ENCODE measurements around the gene FBXL22.
"Not testable (repeated sequence)": the region's sequence is repeated elsewhere in the genome, so short reads cannot be mapped to it uniquely, and the experiment has no call there.

The FBXL22 gene

GRCh38 chr15:63610209-63610841 is 13.1 kb downstream of the FBXL22 start:
- peak; percentile 84 for DNase-seq (ENCODE audit: low read depth)
- no peak overlapping the region for H3K4me3 ChIP-seq (ENCODE audit: low read depth, low read length)
- peak; percentile 85 for TF ChIP-seq CTCF (conservative IDR thresholded peaks at IDR 0.05; ENCODE audit: low read depth, low read length)

- no peak for TF ChIP-seq CTCF (conservative IDR thresholded peaks at IDR 0.05; ENCODE audit: low read depth, low read length)
- no peak for DNase-seq (ENCODE audit: low read depth)
- H3K4me3 ChIP-seq (ENCODE audit: low read depth, low read length) = no peak overlapping the region
Measured at GRCh38 chr15:63611177-63611576, 14.0 kb downstream of the FBXL22 start.

- TF ChIP-seq CTCF (conservative IDR thresholded peaks at IDR 0.05; ENCODE audit: low read depth, low read length) = no peak
- no peak overlapping the region for H3K4me3 ChIP-seq (ENCODE audit: low read depth, low read length)
- DNase-seq (ENCODE audit: low read depth) = no peak
Measured at GRCh38 chr15:63612300-63612699, 15.1 kb downstream of the FBXL22 start.

GRCh38 chr15:63615935-63616334 is 18.7 kb downstream of the FBXL22 start:
- no peak for TF ChIP-seq CTCF (conservative IDR thresholded peaks at IDR 0.05; ENCODE audit: low read depth, low read length)
- DNase-seq (ENCODE audit: low read depth) = no peak
- H3K4me3 ChIP-seq (ENCODE audit: low read depth, low read length) = no peak overlapping the region

GRCh38 chr15:63617147-63617546 is 20.0 kb downstream of the FBXL22 start:
- not testable (repeated sequence) for H3K4me3 ChIP-seq (ENCODE audit: low read depth, low read length); DNase-seq (ENCODE audit: low read depth)

GRCh38 chr15:63617627-63618026 is 20.4 kb downstream of the FBXL22 start:
- not testable (repeated sequence) for DNase-seq (ENCODE audit: low read depth); H3K4me3 ChIP-seq (ENCODE audit: low read depth, low read length)

- H3K4me3 ChIP-seq (ENCODE audit: low read depth, low read length); DNase-seq (ENCODE audit: low read depth): not testable (repeated sequence)
Measured at GRCh38 chr15:63620760-63621159, 23.6 kb downstream of the FBXL22 start.

- H3K4me3 ChIP-seq (ENCODE audit: low read depth, low read length) = no peak overlapping the region
- TF ChIP-seq CTCF (conservative IDR thresholded peaks at IDR 0.05; ENCODE audit: low read depth, low read length) = no peak
- no peak for DNase-seq (ENCODE audit: low read depth)
Measured at GRCh38 chr15:63623232-63623969, 26.2 kb downstream of the FBXL22 start.

Data from choroid plexus epithelial cell (primary cell).